NCI-H524 treated with DMSO at 0.1 percent for 48 hours (cell line): ENCODE data around the gene ATP6AP1.

Experiments used
- DNase-seq: peaks from one replicate; lab custom pipeline; 2025; lab: John Stamatoyannopoulos, UW

The ATP6AP1 gene

DNA sequence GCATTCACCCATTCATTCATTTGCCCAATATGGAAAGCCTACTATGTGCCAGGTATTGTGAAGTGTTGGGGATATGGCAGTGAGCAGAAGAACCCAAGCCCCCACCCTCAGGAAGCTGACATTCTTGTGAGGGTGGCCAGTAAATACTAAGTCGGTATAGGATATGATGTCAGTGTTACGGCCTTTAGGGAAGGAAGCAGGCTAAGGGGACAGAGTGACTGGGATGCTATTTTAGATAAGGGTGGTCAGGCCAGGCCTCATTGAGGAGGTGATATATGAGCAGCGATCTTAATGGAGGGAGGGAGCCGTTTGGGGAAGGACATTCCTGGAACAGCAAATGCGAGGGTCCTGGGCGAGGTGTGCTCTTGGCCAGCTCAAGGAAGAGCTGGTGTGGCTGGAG is 2.0 kb downstream of the ATP6AP1 start:
- DNase-seq, result no peak

DNA sequence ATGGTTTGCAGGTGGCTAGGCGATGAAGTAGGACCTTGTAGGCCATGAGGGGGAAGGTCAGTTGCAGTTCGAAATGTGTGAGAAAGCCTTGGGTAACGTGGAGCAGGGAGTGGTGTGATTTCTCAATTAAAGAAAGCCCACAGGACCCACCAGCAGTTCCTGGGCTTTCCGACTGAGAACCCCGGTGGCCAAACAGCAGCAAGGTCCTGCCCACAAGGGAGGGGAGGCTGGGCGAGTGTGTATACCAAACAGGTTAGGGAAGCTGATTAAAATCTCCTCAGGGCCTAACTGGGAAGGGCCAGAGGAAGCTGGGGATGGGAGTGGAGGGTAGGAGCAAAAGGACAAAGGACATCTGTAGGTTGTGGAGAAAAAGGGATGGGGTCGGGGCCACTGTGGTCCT is 2.4 kb downstream of the ATP6AP1 start:
- no peak for DNase-seq

DNA sequence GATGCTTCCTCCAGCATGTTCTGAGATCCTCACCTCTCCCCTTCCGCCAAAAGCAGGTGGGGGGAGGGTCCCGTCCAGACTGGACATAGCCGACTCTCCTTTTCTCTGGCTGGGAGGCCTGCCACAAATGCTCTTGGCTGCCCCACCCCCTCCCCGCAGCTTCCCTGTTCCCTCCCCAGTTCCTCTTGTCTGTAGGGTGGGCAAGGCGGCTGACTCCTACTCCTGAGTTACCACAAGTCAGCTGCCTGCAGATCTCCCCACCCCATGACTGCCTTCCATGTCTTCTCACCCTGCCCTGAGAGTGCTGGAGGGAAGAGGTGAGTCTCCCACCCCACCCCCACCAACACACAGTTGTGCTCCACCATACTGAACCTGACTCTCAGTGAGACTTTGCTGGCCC is 2.9 kb downstream of the ATP6AP1 start:
- DNase-seq, result no peak

DNA sequence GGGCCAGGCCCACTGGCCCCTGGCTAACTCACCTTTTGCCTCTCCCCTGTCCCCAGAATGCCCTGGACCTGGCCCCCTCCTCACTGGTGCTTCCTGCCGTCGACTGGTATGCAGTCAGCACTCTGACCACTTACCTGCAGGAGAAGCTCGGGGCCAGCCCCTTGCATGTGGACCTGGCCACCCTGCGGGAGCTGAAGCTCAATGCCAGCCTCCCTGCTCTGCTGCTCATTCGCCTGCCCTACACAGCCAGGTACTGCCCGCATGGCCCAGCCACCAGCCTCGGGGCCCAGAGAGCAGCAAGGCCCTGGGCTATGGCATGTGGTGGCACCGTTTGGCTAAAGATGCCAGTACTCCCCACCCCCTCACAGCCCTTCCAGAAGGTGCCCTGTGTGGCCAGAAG is 3.7 kb downstream of the ATP6AP1 start:
- no peak for DNase-seq

DNA sequence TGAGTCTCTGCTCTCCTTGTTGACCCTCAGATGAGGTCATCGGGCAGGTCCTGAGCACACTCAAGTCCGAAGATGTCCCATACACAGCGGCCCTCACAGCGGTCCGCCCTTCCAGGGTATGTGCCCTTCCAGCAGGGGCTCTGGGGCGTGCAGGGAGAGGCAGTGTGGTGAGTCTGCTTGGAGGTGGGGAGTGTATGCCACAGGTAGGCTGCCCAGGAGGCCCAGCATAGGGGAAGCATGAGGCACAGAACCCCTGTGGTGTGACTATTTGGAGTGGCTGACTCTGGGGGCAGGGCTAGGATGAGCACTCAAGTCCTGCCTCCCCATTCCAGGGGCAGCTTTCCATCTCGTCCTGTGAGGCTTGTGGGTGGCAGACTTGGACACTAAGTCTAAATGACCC is 5.1 kb downstream of the ATP6AP1 start:
- no peak for DNase-seq

DNA sequence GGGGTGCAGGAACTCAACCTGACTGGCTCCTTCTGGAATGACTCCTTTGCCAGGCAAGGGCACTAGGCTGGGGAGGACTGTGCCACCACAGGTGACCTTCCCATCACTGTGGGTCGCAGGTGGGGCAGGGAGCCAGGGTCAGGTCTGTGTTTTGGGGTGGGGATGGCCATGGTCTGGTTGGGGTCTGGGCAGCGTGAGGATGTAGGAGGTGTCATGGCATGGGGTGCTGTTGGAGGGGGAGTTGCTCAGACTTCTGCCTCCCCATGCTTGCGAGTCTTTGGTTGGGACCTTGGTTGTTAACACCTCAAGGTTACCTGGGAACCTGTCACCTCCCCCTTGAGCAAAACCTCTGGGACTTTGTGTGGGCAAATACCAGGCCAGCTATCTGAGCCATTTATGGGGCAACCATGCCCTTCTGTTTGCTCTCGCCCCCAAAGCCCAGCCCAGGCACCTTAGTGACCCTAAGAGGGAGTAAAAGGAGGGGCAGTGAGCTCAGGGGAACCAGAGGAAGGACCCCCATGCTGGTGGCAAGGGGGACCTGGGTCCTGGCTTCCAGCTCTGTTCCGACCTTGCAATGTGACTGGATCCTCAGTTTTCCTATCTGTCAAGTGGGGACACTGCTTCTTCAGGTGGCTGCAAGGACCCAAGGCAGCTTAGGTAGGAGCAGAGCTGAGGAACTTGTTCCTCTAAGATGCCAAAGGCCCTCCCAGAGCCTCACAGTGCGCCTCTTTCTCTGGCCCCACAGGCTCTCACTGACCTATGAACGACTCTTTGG is 6.1 kb downstream of the ATP6AP1 start:
- DNase-seq, result no peak

DNA sequence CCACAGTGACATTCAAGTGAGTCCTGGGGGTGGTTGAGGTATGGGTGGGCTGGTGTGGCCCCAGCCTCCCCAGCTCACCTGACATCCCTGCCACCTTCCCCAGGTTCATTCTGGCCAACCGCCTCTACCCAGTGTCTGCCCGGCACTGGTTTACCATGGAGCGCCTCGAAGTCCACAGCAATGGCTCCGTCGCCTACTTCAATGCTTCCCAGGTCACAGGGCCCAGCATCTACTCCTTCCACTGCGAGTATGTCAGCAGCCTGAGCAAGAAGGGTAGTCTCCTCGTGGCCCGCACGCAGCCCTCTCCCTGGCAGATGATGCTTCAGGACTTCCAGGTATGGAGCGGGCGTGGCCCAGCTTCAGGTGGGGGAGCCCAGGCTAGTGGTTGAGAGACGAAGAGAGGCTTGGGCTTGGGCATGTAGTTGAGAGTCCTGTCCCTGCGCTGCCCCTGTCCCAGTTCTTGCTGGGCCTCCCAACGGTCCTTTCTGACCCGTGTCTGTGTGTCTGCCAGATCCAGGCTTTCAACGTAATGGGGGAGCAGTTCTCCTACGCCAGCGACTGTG is 6.8 kb downstream of the ATP6AP1 start:
- no peak for DNase-seq

DNA sequence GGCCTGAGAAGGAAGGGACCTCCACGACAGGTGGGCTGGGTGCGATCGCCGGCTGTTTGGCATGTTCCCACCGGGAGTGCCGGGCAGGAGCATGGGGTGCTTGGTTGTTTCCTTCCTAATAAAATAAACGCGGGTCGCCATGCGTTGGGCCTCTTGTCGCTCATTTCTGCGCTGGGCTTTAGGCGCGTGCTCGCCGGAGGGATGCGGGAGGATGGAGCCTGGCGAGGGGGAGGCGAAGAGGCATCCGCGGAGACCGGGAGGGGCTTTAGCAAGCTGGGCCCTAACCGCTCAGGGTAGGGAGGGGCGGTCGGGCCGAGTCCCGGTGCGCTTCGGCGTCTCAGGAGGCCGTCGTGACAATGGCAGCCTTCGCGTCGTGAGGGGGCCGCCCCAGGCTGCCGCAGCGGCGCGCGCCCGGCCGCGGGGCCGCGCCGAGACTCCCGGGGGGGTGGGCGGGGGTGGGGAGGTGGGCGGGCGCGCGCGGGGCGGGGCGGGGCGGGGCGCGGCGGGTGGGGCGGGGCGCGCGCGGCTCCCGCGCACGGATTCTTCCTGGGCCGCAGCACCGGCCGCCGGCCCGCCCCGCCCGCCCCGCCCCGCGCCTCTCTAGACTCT is 8.0 kb downstream of the ATP6AP1 start:
- no peak for DNase-seq

DNA sequence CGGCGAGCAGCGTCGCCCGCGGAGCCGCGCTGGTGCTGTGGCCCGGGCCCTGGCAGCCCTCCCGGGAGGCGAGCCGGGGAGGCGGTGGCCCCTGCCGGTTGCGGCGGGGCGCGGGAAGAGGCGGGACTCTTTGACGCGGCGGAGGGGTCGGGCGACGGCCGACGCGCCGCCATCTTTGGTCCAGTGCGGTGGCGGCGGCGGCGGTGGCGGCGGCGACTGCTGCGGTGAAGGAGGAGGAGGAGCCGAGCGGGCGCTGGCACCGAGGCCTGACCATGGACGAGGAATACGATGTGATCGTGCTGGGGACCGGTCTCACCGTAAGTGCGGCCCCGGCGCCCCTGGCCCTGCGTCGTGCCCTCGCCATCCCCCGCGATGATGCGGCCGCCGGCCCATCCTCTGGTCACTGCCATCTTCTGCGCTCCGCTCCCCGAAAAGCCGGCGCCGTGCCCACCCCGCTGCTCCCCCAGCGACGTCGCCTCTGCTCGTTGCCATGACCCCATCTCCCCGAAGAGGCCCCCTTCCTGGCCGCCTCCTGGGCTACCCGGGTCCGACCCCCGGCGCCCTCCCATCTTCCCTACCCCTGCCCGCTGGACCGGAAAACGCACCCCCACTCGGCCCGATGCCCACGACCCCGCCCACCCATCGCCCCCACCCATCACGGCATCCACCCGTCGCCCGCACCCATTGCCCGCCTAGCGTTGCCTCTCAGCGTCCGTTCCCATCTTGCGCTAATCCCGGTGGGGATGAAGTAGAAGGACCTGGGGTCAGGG is 8.7 kb downstream of the ATP6AP1 start, which contains the start of gene GDI1:
Gene GDI1, plus strand, starts transcription at position 172 of the 770 bp plus-strand sequence. Its CDS starts 101 bp downstream, at position 273.
- DNase-seq, result no peak

DNA sequence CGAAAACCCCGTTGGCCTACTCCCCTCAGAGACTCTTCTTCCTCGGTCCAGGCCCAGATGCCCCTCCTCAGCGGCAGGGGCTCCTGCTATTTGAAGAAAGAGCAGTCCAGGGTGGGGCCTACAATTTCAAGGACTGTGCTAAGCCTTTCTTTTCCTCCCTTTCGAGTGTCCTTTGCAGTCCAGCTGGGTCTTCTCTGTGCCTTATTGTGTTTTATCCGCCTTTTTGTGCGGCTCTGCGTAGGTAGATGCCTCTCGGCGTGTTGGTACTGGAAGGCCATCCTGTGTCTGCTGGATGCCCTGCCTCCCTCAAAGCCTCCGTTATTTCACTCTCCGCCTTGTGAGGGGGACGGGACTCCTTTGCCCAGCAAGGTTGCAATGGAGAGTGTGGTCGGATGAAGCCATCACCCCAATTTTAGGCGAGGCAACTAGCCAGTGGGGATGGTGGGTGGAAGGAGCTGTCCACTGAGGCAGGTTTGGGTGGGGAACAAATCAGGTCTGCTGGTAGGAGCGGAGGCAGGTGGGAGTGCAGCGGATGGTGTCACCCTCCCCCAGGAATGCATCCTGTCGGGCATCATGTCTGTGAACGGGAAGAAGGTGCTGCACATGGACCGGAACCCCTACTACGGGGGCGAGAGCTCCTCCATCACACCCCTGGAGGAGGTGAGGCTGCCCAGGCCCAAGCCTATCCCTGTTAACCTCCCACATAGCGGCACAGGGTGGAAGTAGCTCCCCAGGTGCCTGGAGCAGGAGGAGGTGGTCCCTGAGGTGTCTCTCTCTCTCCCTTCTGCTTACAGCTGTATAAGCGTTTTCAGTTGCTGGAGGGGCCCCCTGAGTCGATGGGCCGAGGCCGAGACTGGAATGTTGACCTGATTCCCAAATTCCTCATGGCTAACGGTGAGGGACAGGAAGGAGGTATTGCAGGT is 9.8 kb downstream of the ATP6AP1 start:
- DNase-seq, result no peak

DNA sequence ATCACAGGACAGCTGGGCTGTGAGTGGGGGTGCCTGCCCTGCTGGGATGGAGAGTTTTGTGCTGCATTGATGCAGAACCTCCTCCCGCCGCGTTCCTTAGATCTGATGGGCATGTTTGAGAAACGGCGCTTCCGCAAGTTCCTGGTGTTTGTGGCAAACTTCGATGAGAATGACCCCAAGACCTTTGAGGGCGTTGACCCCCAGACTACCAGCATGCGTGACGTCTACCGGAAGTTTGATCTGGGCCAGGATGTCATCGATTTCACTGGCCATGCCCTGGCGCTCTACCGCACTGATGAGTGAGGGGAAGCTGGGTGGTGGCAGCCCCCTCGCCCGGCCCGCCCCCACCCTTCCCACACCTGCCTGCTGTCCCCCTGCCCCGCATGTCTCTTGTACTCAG is 11.4 kb downstream of the ATP6AP1 start:
- DNase-seq, result no peak

DNA sequence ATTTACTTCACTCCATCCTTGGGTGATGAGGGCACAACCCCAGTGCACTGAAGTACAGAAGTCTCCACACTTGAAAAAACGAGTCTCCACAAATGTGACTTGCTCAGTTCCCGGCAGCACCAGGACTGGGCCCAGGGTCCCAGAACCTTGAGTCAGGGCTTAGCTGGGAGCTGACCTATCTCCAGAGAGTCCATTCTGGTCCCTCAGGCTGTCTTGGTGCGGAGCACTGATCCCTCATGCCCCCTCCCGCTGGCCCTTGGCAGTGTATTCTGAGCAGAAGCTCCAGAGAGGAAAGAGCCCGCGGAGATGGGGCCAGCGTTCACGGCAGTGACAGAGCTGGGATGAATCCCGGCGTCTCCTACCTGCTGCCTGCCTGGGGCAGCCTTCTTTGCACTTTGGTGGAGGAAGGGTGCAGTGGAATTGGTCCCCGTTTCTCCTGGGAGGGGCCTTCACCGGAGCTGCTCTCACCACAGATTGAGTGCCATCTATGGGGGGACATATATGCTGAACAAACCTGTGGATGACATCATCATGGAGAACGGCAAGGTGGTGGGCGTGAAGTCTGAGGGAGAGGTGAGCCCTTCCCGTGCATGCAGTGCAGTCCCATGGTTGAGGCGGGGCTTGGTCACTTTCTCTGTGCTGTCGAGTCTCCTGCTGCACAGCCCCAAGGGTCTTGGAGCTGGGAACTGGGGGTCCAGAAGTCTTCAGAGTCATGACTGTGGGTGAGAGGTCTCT is 12.3 kb downstream of the ATP6AP1 start:
- DNase-seq, result no peak

DNA sequence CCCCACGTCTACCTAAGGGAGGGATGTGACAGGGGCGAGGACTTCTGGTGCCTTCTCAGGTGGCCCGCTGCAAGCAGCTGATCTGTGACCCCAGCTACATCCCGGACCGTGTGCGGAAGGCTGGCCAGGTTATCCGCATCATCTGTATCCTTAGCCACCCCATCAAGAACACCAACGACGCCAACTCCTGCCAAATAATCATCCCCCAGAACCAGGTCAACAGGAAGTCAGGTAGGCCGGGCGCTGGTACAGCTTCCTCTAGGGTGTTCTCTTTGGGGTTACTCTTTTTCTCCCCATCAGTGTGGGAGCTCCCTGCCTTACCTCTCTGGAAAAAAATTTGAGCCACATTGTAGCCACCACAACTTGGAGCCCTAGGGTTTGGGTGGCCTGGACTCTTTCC is 13.1 kb downstream of the ATP6AP1 start:
- no peak for DNase-seq

DNA sequence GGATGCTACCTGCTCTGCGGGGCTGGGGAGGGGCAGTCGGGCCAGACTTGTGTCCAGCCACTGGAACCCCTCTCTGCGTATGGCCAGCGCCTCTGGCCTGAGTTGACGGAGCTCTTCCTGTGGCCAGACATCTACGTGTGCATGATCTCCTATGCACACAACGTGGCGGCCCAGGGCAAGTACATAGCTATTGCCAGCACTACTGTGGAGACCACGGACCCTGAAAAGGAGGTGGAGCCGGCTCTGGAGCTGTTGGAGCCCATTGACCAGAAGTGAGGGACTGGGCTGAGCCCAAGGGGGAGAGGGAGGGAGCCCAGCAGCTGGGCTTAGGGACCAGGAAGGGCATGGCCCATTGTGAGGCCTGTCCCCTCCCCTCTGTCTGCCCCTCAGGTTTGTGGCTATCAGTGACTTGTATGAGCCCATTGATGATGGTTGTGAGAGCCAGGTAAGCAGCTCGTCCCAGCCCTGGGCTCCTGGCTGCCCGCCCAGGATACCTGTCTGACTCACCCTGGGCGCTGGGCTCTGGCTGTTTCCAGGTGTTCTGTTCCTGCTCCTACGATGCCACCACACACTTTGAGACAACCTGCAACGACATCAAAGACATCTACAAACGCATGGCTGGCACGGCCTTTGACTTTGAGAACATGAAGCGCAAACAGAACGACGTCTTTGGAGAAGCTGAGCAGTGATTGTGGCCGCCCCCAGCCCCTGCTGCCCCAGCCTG is 13.7 kb downstream of the ATP6AP1 start:
- DNase-seq, result no peak

DNA sequence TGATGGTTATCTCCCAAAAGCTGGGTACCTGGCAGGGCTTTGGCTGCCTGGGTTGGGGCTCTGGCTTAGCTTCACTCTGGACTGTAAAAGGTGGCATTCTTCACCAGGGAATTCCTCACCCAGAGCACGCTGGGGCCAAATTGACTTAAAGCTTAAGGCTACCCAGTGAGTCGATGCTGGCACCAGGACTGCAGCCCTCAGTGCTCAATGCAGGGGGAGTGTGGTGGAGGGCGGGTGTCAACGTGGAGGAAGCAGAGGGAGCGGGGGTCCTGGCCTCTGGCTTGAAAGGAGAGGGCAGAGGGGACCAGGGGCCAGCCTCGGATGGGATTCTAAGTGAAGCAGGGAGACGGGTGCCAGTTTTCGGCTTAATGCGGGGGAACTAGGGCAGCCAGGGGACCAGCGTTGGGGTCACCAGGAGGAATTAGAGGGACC is 15.0 kb downstream of the ATP6AP1 start:
- DNase-seq, result no peak

DNA sequence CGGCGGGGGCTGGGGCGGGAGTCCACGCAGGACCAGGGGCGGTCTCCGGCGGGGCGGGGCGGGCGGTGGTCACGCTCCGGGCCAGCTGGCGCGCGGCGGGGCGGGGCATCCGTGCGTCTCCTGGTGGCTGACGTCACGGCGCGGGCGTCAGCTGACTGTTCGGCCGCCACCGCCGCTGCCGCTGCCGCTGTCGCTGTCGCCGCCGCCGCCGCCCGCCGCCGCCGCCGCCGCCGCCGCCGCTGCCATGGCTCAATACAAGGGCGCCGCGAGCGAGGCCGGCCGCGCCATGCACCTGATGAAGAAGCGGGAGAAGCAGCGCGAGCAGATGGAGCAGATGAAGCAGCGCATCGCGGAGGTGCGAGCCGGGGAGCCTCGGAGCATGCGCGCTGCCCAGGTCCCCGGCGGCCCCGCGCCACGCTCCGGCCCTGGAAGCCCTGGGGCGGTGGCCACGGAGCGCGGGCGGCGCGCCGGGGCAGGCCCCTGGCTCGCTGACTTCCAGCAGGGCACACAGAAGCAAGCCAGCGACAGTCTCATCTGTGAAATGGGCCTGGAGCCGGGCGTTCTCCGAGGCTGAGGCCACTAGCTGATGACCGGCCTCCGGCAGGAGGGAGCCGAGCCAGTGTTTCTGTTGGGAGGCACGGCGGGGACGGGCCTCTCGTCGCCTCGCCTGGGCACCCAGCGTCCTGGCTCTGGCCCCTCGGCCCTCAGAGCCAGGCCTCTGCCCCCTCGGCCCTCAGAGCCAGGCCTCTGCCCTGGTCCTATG is 15.7 kb downstream of the ATP6AP1 start, which contains the start of gene FAM50A:
Gene FAM50A, plus strand, starts transcription at position 150 of the 763 bp plus-strand sequence. Its CDS starts 95 bp downstream, at position 245.
- no peak for DNase-seq

DNA sequence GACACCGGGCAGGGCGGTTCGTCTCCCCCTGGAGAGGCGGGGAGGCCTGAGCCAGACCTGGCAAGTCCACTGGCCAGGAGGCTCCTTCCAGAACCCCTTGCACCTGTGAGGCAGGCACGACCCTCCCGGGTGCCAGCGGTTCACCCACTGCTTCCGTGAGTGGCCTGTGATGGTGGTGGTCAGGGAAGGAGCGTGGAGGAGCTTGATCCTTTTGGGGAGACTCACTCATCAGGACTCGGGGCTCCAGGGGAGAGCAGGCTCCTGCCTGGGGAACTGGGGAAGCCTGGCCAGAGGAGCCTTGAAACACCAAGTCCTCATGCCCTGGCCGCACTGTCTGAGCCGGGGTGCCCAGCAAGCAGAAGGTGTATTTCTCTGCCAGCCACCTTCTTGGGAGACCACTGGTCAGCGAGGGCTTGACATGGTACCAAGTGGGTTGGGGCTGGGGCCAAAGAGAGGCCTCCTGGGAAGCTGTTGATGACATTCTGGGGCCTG is 16.3 kb downstream of the ATP6AP1 start:
- DNase-seq, result no peak

DNA sequence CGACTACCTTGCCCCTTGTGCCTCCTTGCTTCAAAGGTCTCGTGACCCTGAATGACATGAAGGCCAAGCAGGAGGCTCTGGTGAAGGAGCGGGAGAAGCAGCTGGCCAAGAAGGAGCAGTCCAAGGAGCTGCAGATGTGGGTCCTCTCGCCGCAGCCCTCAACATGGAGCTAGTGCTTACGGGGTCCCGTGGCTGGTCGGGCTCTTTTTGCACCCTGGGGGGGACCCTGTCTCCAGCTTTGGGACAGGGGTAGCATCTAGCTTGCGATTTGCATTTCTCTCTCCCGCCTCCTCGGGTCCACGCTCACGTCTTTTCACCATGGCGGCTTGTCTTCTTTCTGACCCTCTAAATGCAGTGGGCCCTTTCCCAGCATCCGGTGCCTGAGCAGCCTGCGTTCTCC is 17.3 kb downstream of the ATP6AP1 start:
- no peak for DNase-seq

DNA sequence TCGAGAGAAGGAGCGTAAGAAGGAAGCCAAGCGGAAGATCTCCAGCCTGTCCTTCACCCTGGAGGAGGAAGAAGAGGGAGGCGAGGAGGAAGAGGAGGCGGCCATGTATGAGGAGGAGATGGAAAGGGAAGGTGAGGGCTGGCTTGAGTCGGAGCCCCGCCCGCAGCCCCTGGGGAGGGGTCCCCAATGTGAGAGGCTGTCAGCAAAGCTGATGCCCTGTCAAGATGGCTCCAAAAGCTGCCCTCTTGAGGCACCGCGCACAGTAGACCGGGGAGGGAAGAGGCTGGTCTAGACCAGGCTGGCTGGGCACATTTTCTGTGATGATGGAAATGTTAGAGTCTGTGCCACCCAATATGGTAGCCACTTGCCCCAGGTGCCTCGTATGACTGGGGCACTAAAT is 18.0 kb downstream of the ATP6AP1 start:
- no peak for DNase-seq
